Measurements from ENCODE around the gene PPP2R5C. TPM values are rescaled to one million over a fixed set of nuclear protein-coding genes. Genes with fewer than 3 reads are reported as not detected.

The PPP2R5C gene
- total RNA-seq, 4 donors from 2014 or later, result 66.2 to 211 (median 116) TPM

DNA sequence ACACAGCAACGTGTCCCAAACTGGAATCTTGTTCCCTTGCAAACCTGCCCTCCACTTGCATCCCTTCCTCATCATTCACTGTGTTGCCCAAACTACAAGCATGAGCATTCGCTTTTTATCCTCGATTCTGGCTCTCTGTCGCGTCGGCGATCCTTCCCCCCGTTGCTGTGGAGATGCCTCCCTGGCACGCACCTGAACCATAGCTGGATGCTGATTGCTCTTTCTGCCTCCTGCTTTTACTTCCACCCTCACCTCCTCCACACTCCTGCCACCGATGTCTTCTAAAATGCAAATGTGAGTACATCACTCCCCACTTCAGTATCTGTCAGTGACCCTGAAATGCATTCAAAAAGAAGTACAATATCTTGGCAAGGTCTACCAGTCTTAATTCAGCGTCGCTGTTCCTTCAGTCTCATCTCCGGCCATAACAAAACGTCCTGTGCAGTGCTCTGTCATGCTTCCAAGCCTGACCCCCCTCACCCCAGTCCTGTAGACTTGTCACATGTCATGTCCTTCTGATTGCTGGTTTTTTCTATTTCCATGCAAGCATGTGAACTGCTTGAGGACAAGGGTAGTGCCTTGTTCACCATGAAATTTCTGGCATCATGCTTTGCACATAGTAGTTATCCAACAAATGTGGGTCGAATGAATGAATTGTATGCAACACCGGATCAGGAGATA is 2.5 kb upstream of the PPP2R5C start:
- Histone ChIP-seq H3K4me1 (peaks cover 6 to 23% (median 19%) of the 10 kb centered on the region in 4 donors), H3K4me3 (no peak overlapping the region), H3K27me3 (peaks cover 3% of the 10 kb centered on the region), H3K36me3 (no peaks in the 10 kb centered on the region), H3K9me3 (no peaks in the 10 kb centered on the region), H3K27ac (no peak overlapping the region)
- intact Hi-C loops (cut with DNase I; ENCODE audit: low total_unique reads) (no loop called here), in situ Hi-C loops (cut with MboI; ENCODE audit: low pct_ligation_motif_present in 1 of 4, low pct_unique_long_range_greater_than_20kb in 1 of 4, low sequenced_read_pairs in 3 of 4) (loop anchor here in 1 of 4 donors (25.0 kb wide), 1 partner anchor 178 kb away; no protein-coding TSS in a partner anchor)
- TF ChIP-seq EP300 (IDR thresholded peaks at IDR 0.05; ENCODE audit: low read depth), result no peak
- no peak for TF ChIP-seq POLR2A (IDR thresholded peaks at IDR 0.05)
- TF ChIP-seq, protein P1, sequence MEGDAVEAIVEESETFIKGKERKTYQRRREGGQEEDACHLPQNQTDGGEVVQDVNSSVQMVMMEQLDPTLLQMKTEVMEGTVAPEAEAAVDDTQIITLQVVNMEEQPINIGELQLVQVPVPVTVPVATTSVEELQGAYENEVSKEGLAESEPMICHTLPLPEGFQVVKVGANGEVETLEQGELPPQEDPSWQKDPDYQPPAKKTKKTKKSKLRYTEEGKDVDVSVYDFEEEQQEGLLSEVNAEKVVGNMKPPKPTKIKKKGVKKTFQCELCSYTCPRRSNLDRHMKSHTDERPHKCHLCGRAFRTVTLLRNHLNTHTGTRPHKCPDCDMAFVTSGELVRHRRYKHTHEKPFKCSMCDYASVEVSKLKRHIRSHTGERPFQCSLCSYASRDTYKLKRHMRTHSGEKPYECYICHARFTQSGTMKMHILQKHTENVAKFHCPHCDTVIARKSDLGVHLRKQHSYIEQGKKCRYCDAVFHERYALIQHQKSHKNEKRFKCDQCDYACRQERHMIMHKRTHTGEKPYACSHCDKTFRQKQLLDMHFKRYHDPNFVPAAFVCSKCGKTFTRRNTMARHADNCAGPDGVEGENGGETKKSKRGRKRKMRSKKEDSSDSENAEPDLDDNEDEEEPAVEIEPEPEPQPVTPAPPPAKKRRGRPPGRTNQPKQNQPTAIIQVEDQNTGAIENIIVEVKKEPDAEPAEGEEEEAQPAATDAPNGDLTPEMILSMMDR (IDR thresholded peaks at IDR 0.05), result no peak
- TF ChIP-seq POLR2AphosphoS5 (IDR thresholded peaks at IDR 0.05), result no peak
- WGBS, 2 donors (ENCODE audit: low coverage in 1 of 2), result 78 to 90% methylated on average over 16 of the region's 16 CpGs
- no peak for DNase-seq

DNA sequence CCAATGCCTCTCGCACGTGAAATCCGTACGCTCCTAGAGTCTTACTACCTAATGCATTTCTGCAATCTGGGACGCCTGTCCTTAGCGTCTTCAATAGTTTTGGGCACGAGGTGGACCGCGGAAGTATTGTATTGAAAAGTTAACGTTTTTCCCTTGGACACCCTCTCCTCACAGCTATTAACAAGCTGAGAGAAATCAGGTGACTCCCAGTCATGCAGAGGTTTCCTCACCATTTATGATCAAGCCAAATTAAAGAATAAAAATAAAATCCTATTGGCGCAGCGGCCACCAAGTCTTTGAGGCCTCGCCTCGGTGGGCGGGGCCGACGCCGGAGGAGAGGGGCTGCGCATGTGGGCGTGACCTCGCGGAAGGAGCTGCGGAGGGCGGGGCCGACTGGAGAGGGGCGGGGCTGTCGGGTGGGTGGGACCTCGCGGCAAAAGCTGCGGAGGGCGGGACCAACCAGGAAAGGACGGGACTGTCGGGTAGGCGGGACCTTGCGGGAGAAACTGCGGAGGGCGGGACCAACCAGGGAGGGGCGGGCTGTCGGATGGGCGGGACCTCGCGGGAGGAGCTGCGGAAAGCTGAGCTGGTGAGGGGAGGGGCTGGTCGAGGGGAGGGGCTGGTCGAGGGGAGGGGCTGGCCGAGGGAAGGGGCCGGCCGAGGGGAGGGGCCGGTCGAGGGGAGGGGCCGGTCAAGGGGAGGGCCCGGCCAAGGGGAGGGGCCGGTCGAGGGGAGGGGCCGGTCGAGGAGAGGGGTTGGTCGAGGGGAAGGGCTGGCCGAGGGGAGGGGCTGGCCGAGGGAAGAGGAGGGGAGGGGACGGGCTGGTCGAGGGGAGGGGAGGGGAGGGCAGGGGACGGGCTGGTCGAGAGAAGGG is 1.1 kb upstream of the PPP2R5C start:
- in situ Hi-C loops (cut with MboI; ENCODE audit: low pct_ligation_motif_present in 1 of 4, low pct_unique_long_range_greater_than_20kb in 1 of 4, low sequenced_read_pairs in 3 of 4), result loop anchor here in 1 of 4 donors (25.0 kb wide), 1 partner anchor 177 kb away; no protein-coding TSS in a partner anchor
- peak overlapping the region; percentile 88 to 100 (median 97) for H3K27ac ChIP-seq
- H3K9me3 ChIP-seq, result no peaks in the 10 kb centered on the region
- peak overlapping the region in 3 of 4 donors; percentile 46 to 88 (median 59) for H3K4me3 ChIP-seq
- intact Hi-C loops (cut with DNase I; ENCODE audit: low total_unique reads), result no loop called here
- peaks cover 13 to 36% (median 24%) of the 10 kb centered on the region in 4 donors for H3K4me1 ChIP-seq
- no peaks in the 10 kb centered on the region for H3K27me3 ChIP-seq
- TF ChIP-seq EP300 (IDR thresholded peaks at IDR 0.05; ENCODE audit: low read depth), result no peak
- peak; percentile 26 for TF ChIP-seq POLR2A (IDR thresholded peaks at IDR 0.05)
- TF ChIP-seq, protein P1 (IDR thresholded peaks at IDR 0.05), result no peak
- peak in 1 of 3 donors; percentile 43 for TF ChIP-seq POLR2AphosphoS5 (IDR thresholded peaks at IDR 0.05)
- peak; percentile 99 for DNase-seq
- 4 to 5% methylated on average over 14 to 42 of the region's 63 CpGs for WGBS, 2 donors (ENCODE audit: low coverage in 1 of 2)
- H3K36me3 ChIP-seq, result no peaks in the 10 kb centered on the region

DNA sequence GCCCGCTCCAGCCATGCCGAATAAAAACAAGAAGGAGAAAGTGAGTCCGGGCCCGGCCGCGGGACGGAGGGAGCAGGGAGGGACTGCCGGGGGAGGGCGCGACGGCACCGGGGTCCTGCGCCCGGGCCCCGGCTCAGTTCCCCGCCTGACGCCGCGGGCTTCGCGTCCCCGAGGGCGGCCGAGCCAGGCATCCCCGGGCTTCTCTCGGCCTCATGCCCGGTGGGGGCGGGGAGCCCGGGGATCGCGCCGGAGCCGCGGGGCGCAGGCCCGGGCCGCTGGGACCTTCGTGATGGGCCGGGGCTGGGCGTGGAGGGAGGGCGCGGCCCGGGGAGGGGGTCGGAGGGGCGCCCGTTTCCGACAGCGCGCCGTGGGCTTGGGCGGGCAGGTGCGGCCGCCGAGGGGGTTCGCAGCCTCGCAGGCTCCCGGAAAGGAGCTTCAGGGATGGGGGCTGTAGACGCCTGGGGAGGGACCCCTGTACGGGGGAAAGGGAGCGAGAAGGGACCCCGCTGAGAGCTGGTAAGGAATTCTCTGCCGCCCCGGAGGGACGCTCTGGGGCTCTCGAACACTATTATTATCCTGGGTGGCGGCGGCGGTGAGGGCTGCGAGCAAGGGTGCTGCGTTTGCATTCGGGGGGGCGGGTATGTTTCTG is 496 bp downstream of the PPP2R5C start:
- no peaks in the 10 kb centered on the region for H3K36me3 ChIP-seq
- in situ Hi-C loops (cut with MboI; ENCODE audit: low pct_ligation_motif_present in 1 of 4, low pct_unique_long_range_greater_than_20kb in 1 of 4, low sequenced_read_pairs in 3 of 4) (loop anchor here in 1 of 4 donors (25.0 kb wide), 1 partner anchor 175 kb away; no protein-coding TSS in a partner anchor), intact Hi-C loops (cut with DNase I; ENCODE audit: low total_unique reads) (no loop called here)
- peak overlapping the region; percentile 85 to 99 (median 88) for H3K4me3 ChIP-seq
- H3K27ac ChIP-seq, result peak overlapping the region; percentile 87 to 95 (median 92)
- no peaks in the 10 kb centered on the region for H3K27me3 ChIP-seq
- TF ChIP-seq POLR2A (IDR thresholded peaks at IDR 0.05) (no peak), EP300 (IDR thresholded peaks at IDR 0.05; ENCODE audit: low read depth) (no peak), POLR2AphosphoS5 (IDR thresholded peaks at IDR 0.05) (no peak)
- TF ChIP-seq, protein P1 (IDR thresholded peaks at IDR 0.05), result no peak
- no peaks in the 10 kb centered on the region for H3K9me3 ChIP-seq
- 0% methylated on average over 6 to 44 of the region's 72 CpGs for WGBS, 2 donors (ENCODE audit: low coverage in 1 of 2)
- peak; percentile 59 for DNase-seq
- peaks cover 13 to 38% (median 24%) of the 10 kb centered on the region in 4 donors for H3K4me1 ChIP-seq

Data from transverse colon (tissue), 4 donors.